A549 (cell line): ENCODE measurements around the gene ULBP3. TPM values are rescaled to one million over a fixed set of nuclear protein-coding genes. Genes with fewer than 3 reads are reported as not detected.

Experiments
- ATAC-seq, 2 experiments: fragments of 200-7000 bp in 1 of 2; fragments of >200 bp in 1 of 2; cut with Nextera tagmentation in 1 of 2; cut with Tn5 transposase in 1 of 2; 3 replicates each; pipeline versions ENCODE4 v1.8.0 to v1.9.1; 2018 to 2020; ENCODE audit warnings: mild to moderate bottlenecking in 1 of 2, moderate library complexity in 1 of 2
- CTCF ChIA-PET: fragments of 300-600 bp; sonication (Branson Sonifier 250); formaldehyde crosslinking; extraction: SDS; loops from one replicate; lab custom pipeline; 2021; ENCODE audit warnings: antibody characterized with exemption, inconsistent platforms; lab: Yijun Ruan, JAX
- POLR2A ChIA-PET: fragments of 350-600 bp; formaldehyde crosslinking; extraction: SDS; loops from one replicate; lab custom pipeline; 2021; ENCODE audit warnings: antibody characterized with exemption, inconsistent platforms; lab: Yijun Ruan, JAX
- DNase-seq, 2 experiments: peaks; one replicate each; pipeline versions ENCODE4 v3.0.0 to v3.0.0-alpha.2; 2011 to 2016; ENCODE audit warnings: low read depth in 1 of 2, low spot score in 1 of 2
- FAIRE-seq: peaks from 2 replicates; lab custom pipeline; 2011; peaks lifted over from hg19 to GRCh38; lab: Jason Lieb, UNC
- H3K27ac ChIP-seq, 2 experiments: fragments of >200 bp; sonication (Bioruptor Twin); formaldehyde crosslinking; 3 replicates each; pipeline ENCODE4 v1.5.1; 2016 to 2017
- H3K4me1 ChIP-seq: fragments of >200 bp; sonication (Bioruptor Twin); formaldehyde crosslinking; 3 replicates; pipeline ENCODE4 v1.6.1; 2016
- H3K4me2 ChIP-seq: fragments of >200 bp; sonication (Bioruptor Twin); formaldehyde crosslinking; 3 replicates; pipeline ENCODE4 v1.6.1; 2016
- H3K4me3 ChIP-seq: fragments of >200 bp; sonication (Bioruptor Twin); formaldehyde crosslinking; 3 replicates; pipeline ENCODE4 v1.5.1; 2016
- H3K9me3 ChIP-seq: fragments of >200 bp; sonication (Bioruptor Twin); formaldehyde crosslinking; 3 replicates; pipeline ENCODE4 v1.6.1; 2016
- CBX2 ChIP-seq: fragments of 200-600 bp; sonication (generic); IDR thresholded peaks from 2 replicates; pipeline ENCODE4 v1.6.1; 2016; ENCODE audit warnings: low read depth, mild to moderate bottlenecking, borderline replicate concordance
- EHMT2 ChIP-seq: fragments of 200-600 bp; sonication (generic); IDR thresholded peaks from 2 replicates; pipeline ENCODE4 v1.6.1; 2016; ENCODE audit warnings: antibody characterized with exemption, low read depth, mild to moderate bottlenecking, moderate library complexity
- FOSL2 ChIP-seq, 2 experiments: fragments of 450-650 bp in 1 of 2; fragments of >200 bp in 1 of 2; sonication (Bioruptor Twin) in 1 of 2; formaldehyde crosslinking; IDR thresholded peaks; 2 replicates each; pipeline versions ENCODE4 v1.5.0 to v1.6.1; 2016 to 2020; ENCODE audit warnings: mild to moderate bottlenecking in 1 of 2, moderate library complexity in 1 of 2
- FOXS1 ChIP-seq: fragments of 250-450 bp; sonication (Bioruptor Pico); IDR thresholded peaks from 2 replicates; pipeline ENCODE4 v1.5.0; 2020; ENCODE audit warnings: mild to moderate bottlenecking, moderate library complexity
- GATA3 ChIP-seq: IDR thresholded peaks from 2 replicates; pipeline ENCODE4 v1.6.1; 2012; ENCODE audit warnings: borderline replicate concordance
- HDAC2 ChIP-seq: fragments of 200-600 bp; sonication (generic); IDR thresholded peaks from 2 replicates; pipeline ENCODE4 v1.6.1; 2016
- HES2 ChIP-seq: fragments of >200 bp; sonication (Bioruptor Twin); formaldehyde crosslinking; IDR thresholded peaks from 2 replicates; pipeline ENCODE4 v1.6.1; 2016
- JUN ChIP-seq, 2 experiments: fragments of >200 bp; sonication (Bioruptor Twin); formaldehyde crosslinking; IDR thresholded peaks; 2 replicates in 1 of 2; 3 replicates in 1 of 2; pipeline ENCODE4 v1.6.1; 2016 to 2017
- KDM1A ChIP-seq: fragments of 200-600 bp; sonication (generic); IDR thresholded peaks from 2 replicates; pipeline ENCODE4 v1.6.1; 2016; ENCODE audit warnings: low read depth, mild to moderate bottlenecking
- KDM5A ChIP-seq: fragments of 200-600 bp; sonication (generic); IDR thresholded peaks from 2 replicates; pipeline ENCODE4 v1.6.1; 2016; ENCODE audit warnings: antibody characterized with exemption, mild to moderate bottlenecking
- MAX ChIP-seq: IDR thresholded peaks from 2 replicates; pipeline ENCODE4 v1.6.1; 2012
- POLR2AphosphoS2 ChIP-seq: conservative IDR thresholded peaks from 2 replicates; pipeline ENCODE4 v1.6.1; 2012; ENCODE audit warnings: low read length, improper control_type of control experiment, inconsistent platforms
- REST ChIP-seq: fragments of 200-600 bp; sonication (generic); IDR thresholded peaks from 2 replicates; pipeline ENCODE4 v1.6.1; 2016; ENCODE audit warnings: antibody characterized with exemption, mild to moderate bottlenecking, moderate library complexity
- RNF2 ChIP-seq: fragments of 200-600 bp; sonication (generic); IDR thresholded peaks from 2 replicates; pipeline ENCODE4 v1.6.1; 2016; ENCODE audit warnings: low read depth, mild to moderate bottlenecking, antibody characterized with exemption, moderate library complexity, borderline replicate concordance
- SMC3 ChIP-seq: fragments of >200 bp; sonication (Bioruptor Twin); formaldehyde crosslinking; IDR thresholded peaks from 3 replicates; pipeline ENCODE4 v1.6.1; 2018; ENCODE audit warnings: inconsistent platforms
- SREBF2 ChIP-seq: fragments of 450-650 bp; IDR thresholded peaks from 2 replicates; pipeline ENCODE4 v1.6.1; 2014; ENCODE audit warnings: mild to moderate bottlenecking, moderate library complexity
- USF2 ChIP-seq: fragments of 450-650 bp; IDR thresholded peaks from 2 replicates; pipeline ENCODE4 v1.6.1; 2014; ENCODE audit warnings: antibody characterized with exemption
- ZC3H11A ChIP-seq: fragments of 450-650 bp; IDR thresholded peaks from 2 replicates; pipeline ENCODE4 v1.6.1; 2014; ENCODE audit warnings: antibody characterized with exemption, mild to moderate bottlenecking
- ZFP36 ChIP-seq: fragments of 450-650 bp; IDR thresholded peaks from 2 replicates; pipeline ENCODE4 v1.6.1; 2014; ENCODE audit warnings: borderline replicate concordance; ENCODE audit not compliant: partially characterized antibody
- ZNF302 ChIP-seq: fragments of 250-450 bp; sonication (Bioruptor Pico); IDR thresholded peaks from 2 replicates; pipeline ENCODE4 v1.9.0; 2021; ENCODE audit warnings: inconsistent platforms, mild to moderate bottlenecking, moderate library complexity
- WGBS: methylation state at CpG from one replicate; pipeline ENCODE4 v1.1.6; 2017; ENCODE audit errors: missing lambda C conversion rate; 5-methylcytosine and 5-hydroxymethylcytosine counted together
- polyA plus RNA-seq, 4 experiments: library from polyadenylated mRNA; depleted of rRNA in 3 of 4; stranded (reverse); fragments of >200 nt; fragmentation: RNase III in 1 of 4; extraction: RNeasy Plus Mini Kit Qiagen cat#74134 plus additional on column Dnase treatment in 1 of 4; gene quantifications; 2 replicates in 3 of 4; 3 replicates in 1 of 4; pipeline ENCODE4 v1.2.3, GENCODE V29; 2011 to 2017

ULBP3 gene
- polyA plus RNA-seq, 2 of the 4 experiments (the other 2 are of a cell fraction), result 2.7 to 3.4 TPM

- H3K4me2 ChIP-seq, result no peak overlapping the region
- no peak for DNase-seq
- ATAC-seq, result no peak
- no peaks in the 10 kb centered on the region for H3K9me3 ChIP-seq
- no peak overlapping the region for H3K4me3 ChIP-seq
- CTCF ChIA-PET, result interaction anchor here (0.8 to 2.1 kb wide), 3 partner anchors 13 to 41 kb away, joined by 3 to 9 read pairs (median 4); no protein-coding TSS in a partner anchor
- FAIRE-seq, result no peak
- 78% methylated on average over 3 of the region's 3 CpGs for WGBS
- peaks cover 6% of the 10 kb centered on the region; the same call in 1 of the 3 replicates for H3K4me1 ChIP-seq
- POLR2A ChIA-PET, result no interaction called here
- no peak overlapping the region for H3K27ac ChIP-seq
- no peak for TF ChIP-seq SREBF2
- no peak for TF ChIP-seq ZFP36
- no peak for TF ChIP-seq USF2
- TF ChIP-seq HDAC2, result no peak
- no peak for TF ChIP-seq GATA3
- no peak for TF ChIP-seq CBX2
- no peak for TF ChIP-seq POLR2AphosphoS2
- no peak for TF ChIP-seq EHMT2
Measured at GRCh38 chr6:150030611-150031010, 38.3 kb downstream of the ULBP3 start.

GRCh38 chr6:150029749-150030148 is 39.2 kb downstream of the ULBP3 start:
- CTCF ChIA-PET, result interaction anchor here (1.1 to 2.1 kb wide), 2 partner anchors 12 to 42 kb away, joined by 4 to 9 read pairs; no protein-coding TSS in a partner anchor
- DNase-seq, result no peak
- TF ChIP-seq SMC3 (no peak), REST (no peak), MAX (no peak), ZFP36 (no peak), POLR2AphosphoS2 (no peak), FOSL2 (IDR thresholded peaks at IDR 0.05) (no peak), FOSL2 (CRISPR knock-in tag; IDR thresholded peaks at IDR 0.05) (no peak), GATA3 (no peak), HES2 (no peak), JUN (IDR thresholded peaks at IDR 0.05) (no peak), ZNF302 (CRISPR knock-in tag) (no peak), ZC3H11A (no peak), FOXS1 (CRISPR knock-in tag) (no peak), KDM5A (no peak), RNF2 (no peak), KDM1A (no peak), EHMT2 (no peak)
- TF ChIP-seq, all 56 proteins: peak for 0
- FAIRE-seq (no peak), ATAC-seq (no peak)
- no peak overlapping the region for H3K4me2 ChIP-seq
- 76% methylated on average over 4 of the region's 4 CpGs for WGBS
- H3K27ac ChIP-seq, result no peak overlapping the region
- no peaks in the 10 kb centered on the region for H3K9me3 ChIP-seq
- no peak overlapping the region for H3K4me3 ChIP-seq
- POLR2A ChIA-PET, result no interaction called here
- H3K4me1 ChIP-seq, result peaks cover 11% of the 10 kb centered on the region; the same call in 1 of the 3 replicates
